Colonic mucosa (tissue), 4 donors: ENCODE results near the gene FLACC1. TPM values are rescaled to one million over a fixed set of nuclear protein-coding genes. Genes with fewer than 3 reads are reported as not detected.

Source experiments
- DNase-seq: peaks from one replicate; pipeline ENCODE4 v3.0.0-alpha.2; 2020
- H3K27ac ChIP-seq: fragments of 200-600 bp; one replicate; pipeline ENCODE4 v1.8.0; 2021
- H3K27me3 ChIP-seq: fragments of 200-600 bp; one replicate; pipeline ENCODE4 v1.8.0; 2021
- H3K36me3 ChIP-seq: fragments of 200-600 bp; one replicate; pipeline ENCODE4 v1.8.0; 2021
- H3K4me1 ChIP-seq: fragments of 200-600 bp; one replicate; pipeline ENCODE4 v1.8.0; 2021; ENCODE audit warnings: mild to moderate bottlenecking
- H3K4me3 ChIP-seq: fragments of 200-600 bp; one replicate; pipeline ENCODE4 v1.8.0; 2021
- H3K9ac ChIP-seq, 2 donors: one replicate each; pipeline ENCODE4 v1.7.0; 2013; ENCODE audit warnings: control low read depth in 2 of 2, low read depth in 2 of 2, low read length in 2 of 2
- H3K9me3 ChIP-seq: fragments of 200-600 bp; one replicate; pipeline ENCODE4 v1.8.0; 2021
- CTCF ChIP-seq: fragments of 200-600 bp; IDR thresholded peaks from one replicate; pipeline ENCODE4 v1.8.0; 2022; ENCODE audit warnings: antibody characterized with exemption, mild to moderate bottlenecking
- intact Hi-C: fragments of 100-400 bp; cut with DNase I; formaldehyde crosslinking; loops from one replicate; pipeline ENCODE4 v1.14.1; 2022
- total RNA-seq, 2 donors: library from RNA; stranded (reverse); fragmentation: NEBNext Ultra II Directional in 1 of 2; extraction: Animal tissue kit (Norgen Biotek cat#: 25700) in 1 of 2; gene quantifications; one replicate each; pipeline ENCODE4 v1.2.1, GENCODE V29; 2021
- donor health status: healthy.
- donor health status: DM: no; HTN: no; CAD: no.
- donor health status: DM: no; HTN: no; CAD: no.

FLACC1 gene
- total RNA-seq, 2 donors from 2014 or later = 0.32 to 2.1 TPM

GRCh38 chr2:201285499-201285898 is 71.6 kb downstream of the FLACC1 start:
- Histone ChIP-seq H3K9me3 (no peaks in the 10 kb centered on the region), H3K27ac (no peak overlapping the region), H3K4me3 (no peak overlapping the region), H3K36me3 (peaks cover 3% of the 10 kb centered on the region), H3K27me3 (no peaks in the 10 kb centered on the region), H3K9ac (no peak overlapping the region), H3K4me1 (no peaks in the 10 kb centered on the region)
- intact Hi-C loops = no loop called here
- no peak for TF ChIP-seq CTCF
- DNase-seq = no peak

DNA sequence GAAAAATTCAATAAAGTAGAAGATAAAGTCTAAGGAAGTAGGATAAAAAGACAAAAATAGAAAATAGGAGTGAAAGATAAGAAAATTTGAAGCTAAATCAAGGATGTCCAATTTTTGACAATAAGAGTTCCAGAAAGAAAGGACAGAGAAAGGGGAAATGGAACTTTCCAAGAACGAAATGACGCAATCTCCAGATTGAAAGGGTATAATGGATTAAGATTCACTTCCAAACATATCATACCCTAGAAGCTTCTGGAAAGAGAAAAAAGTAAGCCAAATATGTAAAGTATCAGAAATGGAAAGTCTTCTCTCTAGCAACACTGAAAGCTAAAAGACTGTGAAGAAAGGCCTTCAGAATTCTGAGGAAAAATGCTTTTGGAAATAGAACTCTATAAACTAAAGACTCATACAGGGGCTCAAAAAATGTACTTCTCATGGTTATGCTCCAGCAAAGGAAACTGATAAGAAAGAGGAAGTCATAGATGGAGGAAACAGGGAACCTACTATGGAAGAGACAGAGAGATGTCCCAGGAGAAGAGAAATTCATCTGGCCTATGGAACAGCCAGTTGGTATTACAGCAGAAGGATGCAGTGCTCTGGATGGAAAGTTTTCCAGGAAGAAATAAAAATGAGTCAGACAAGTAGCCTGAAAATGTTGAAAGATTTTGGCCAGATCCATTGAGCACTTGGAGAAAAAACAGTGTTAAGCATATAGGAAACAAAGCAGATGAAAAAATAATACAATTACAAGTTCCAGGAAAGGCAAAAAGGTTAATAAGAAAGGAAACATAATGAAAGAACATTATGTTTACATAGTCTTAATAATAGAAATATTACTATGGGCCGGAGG is 76.7 kb downstream of the FLACC1 start:
- no peak for TF ChIP-seq CTCF

GRCh38 chr2:201279079-201279478 is 78.1 kb downstream of the FLACC1 start:
- intact Hi-C loops = no loop called here
- Histone ChIP-seq H3K36me3 (peaks cover 7% of the 10 kb centered on the region), H3K27me3 (no peaks in the 10 kb centered on the region), H3K9me3 (no peaks in the 10 kb centered on the region), H3K4me3 (no peak overlapping the region), H3K9ac (no peak overlapping the region), H3K27ac (no peak overlapping the region), H3K4me1 (no peaks in the 10 kb centered on the region)
- TF ChIP-seq CTCF = no peak
- no peak for DNase-seq

More for the DNA sequence above, 76.7 kb downstream of the FLACC1 start:
- H3K27me3 ChIP-seq = no peaks in the 10 kb centered on the region
- H3K36me3 ChIP-seq = peaks cover 7% of the 10 kb centered on the region
- H3K27ac ChIP-seq = no peak overlapping the region
- no peaks in the 10 kb centered on the region for H3K9me3 ChIP-seq
- intact Hi-C loops = no loop called here
- DNase-seq = no peak
- no peaks in the 10 kb centered on the region for H3K4me1 ChIP-seq
- H3K4me3 ChIP-seq = no peak overlapping the region
- H3K9ac ChIP-seq = no peak overlapping the region

- Histone ChIP-seq H3K9ac (no peak overlapping the region), H3K27ac (no peak overlapping the region), H3K9me3 (no peaks in the 10 kb centered on the region), H3K36me3 (peaks cover 7% of the 10 kb centered on the region), H3K4me1 (no peaks in the 10 kb centered on the region), H3K4me3 (no peak overlapping the region), H3K27me3 (no peaks in the 10 kb centered on the region)
- no peak for DNase-seq
- intact Hi-C loops = no loop called here
- no peak for TF ChIP-seq CTCF
These were observed 80.6 kb downstream of the FLACC1 start for GRCh38 chr2:201276511-201276910.

DNA sequence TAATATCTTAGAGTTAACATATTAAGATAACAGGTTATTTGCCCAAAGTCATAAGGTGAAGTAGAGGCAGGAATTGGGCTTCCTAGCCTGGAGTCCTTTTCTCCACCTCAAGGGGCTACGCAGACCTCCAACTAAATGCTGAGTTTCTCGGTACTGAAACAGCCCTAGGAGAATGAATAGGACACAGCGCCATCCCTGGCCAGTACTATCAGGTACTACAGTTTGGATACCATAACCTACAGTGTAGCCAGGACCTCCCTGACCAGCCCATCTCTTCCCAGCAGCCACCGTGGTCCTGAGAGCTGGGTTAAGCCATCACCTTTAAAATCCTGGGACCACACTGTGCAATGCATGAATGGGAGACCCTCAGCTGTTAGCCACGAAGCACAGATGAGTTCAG is 81.2 kb downstream of the FLACC1 start:
- Histone ChIP-seq H3K4me1 (no peaks in the 10 kb centered on the region), H3K4me3 (no peak overlapping the region), H3K9me3 (no peaks in the 10 kb centered on the region), H3K36me3 (peaks cover 7% of the 10 kb centered on the region), H3K9ac (no peak overlapping the region), H3K27me3 (no peaks in the 10 kb centered on the region), H3K27ac (no peak overlapping the region)
- no peak for TF ChIP-seq CTCF
- intact Hi-C loops = no loop called here
- no peak for DNase-seq
